GM13977 (cell line): ENCODE measurements around the gene MYOZ1.

Experiments used
- DNase-seq: peaks from one replicate; pipeline ENCODE4 v3.0.0; 2012; ENCODE audit warnings: low spot score
- CTCF ChIP-seq: IDR thresholded peaks from 2 replicates; pipeline ENCODE4 v1.5.1; 2012; ENCODE audit warnings: mild to moderate bottlenecking, control low read depth; ENCODE audit not compliant: insufficient read depth; ENCODE audit errors: extremely low read depth, missing control alignments
- in situ Hi-C: fragments of 300-500 bp; cut with MboI; formaldehyde crosslinking; loops from one replicate; pipeline ENCODE4 v1.12.0; 2022; ENCODE audit warnings: low sequenced_read_pairs, low pct_unique_long_range_greater_than_20kb, mixed read lengths, inconsistent platforms; ENCODE audit not compliant: unreplicated experiment

Gene MYOZ1

GRCh38 chr10:73614720-73615119, 26.6 kb downstream of the MYOZ1 start:
- DNase-seq, result no peak

DNA sequence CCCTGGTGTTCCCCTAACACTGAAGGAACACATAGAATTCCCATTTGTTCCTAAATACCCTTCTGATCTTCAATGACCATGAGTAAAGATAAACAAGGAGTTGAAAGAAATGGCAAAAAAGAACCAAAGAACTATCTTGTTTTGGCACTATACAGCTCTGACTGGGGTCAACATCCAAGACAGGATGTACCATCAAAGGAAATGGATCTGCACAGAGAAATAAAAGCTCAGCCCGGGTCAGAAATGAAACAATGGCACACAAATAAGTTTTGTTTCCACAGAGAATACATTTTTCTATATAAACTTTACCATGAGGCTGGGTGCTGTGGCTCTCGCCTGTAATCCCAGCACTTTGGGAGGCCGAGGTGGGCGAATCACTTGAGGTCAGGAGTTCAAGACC, 32.2 kb downstream of the MYOZ1 start:
- DNase-seq, result no peak
- no peak for TF ChIP-seq CTCF
- in situ Hi-C loops, result no loop called here

More at GRCh38 chr10:73614720-73615119, 26.6 kb downstream of the MYOZ1 start:
- in situ Hi-C loops, result no loop called here
- no peak for TF ChIP-seq CTCF

DNA sequence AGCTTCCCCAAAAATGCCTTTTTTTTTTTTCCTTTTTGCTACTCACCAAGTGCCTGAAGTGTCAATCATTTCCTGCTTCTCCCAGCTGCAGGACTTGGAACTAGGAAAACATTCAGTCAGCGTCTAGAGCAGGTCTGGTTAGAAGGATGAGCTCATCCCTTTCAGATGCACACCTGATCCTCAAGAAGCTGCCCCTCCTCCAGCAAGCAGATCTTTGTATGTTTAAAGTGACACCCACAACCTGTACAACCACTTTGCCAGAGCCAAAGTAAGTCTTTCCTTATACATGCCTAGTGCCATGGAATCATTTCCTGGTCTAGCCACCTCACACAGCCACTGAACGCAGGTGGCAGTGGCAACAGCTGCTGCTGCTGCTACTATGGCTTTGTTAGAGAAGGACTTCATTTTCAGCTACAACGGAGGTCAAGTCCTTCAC, 39.8 kb downstream of the MYOZ1 start:
- TF ChIP-seq CTCF, result no peak
- no peak for DNase-seq
- in situ Hi-C loops, result no loop called here

- in situ Hi-C loops, result no loop called here
- no peak for DNase-seq
- no peak for TF ChIP-seq CTCF
Measured at GRCh38 chr10:73597346-73597745, 43.9 kb downstream of the MYOZ1 start.

- DNase-seq, result no peak
- in situ Hi-C loops, result no loop called here
- no peak for TF ChIP-seq CTCF
Measured at GRCh38 chr10:73593812-73594211, 47.5 kb downstream of the MYOZ1 start.

GRCh38 chr10:73593110-73593509, 48.2 kb downstream of the MYOZ1 start:
- in situ Hi-C loops, result no loop called here
- TF ChIP-seq CTCF, result no peak
- DNase-seq, result no peak
